ENCODE results near the gene TCEA2.

Gene TCEA2

DNA sequence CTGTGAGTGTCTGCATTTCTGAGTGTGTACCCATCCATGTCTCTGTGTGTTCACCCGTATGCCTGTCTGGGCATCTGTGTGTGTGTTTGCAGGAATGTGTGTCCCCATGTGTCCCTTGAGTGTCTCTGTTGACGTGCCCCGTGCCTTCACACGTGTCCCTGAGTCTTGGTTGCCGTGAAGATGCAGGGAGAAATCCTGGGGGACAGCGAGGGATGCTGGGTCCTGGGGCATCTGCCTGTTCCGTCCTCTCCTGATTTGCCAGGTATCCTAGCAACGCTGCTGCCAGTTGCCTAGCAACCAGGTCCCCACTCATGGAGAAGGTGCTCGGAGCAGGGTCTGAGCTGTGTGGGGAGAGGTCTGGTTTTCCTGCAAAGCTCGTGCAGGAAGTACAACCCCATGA lies 27.2 kb downstream of the TCEA2 start:
- DNase-seq (ENCODE audit: low spot score), result no peak
- in situ Hi-C loops (cut with MboI; ENCODE audit: low sequenced_read_pairs, unreplicated experiment), result no loop called here
- TF ChIP-seq, protein P1, sequence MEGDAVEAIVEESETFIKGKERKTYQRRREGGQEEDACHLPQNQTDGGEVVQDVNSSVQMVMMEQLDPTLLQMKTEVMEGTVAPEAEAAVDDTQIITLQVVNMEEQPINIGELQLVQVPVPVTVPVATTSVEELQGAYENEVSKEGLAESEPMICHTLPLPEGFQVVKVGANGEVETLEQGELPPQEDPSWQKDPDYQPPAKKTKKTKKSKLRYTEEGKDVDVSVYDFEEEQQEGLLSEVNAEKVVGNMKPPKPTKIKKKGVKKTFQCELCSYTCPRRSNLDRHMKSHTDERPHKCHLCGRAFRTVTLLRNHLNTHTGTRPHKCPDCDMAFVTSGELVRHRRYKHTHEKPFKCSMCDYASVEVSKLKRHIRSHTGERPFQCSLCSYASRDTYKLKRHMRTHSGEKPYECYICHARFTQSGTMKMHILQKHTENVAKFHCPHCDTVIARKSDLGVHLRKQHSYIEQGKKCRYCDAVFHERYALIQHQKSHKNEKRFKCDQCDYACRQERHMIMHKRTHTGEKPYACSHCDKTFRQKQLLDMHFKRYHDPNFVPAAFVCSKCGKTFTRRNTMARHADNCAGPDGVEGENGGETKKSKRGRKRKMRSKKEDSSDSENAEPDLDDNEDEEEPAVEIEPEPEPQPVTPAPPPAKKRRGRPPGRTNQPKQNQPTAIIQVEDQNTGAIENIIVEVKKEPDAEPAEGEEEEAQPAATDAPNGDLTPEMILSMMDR (IDR thresholded peaks at IDR 0.05; ENCODE audit: borderline replicate concordance, control extremely low read depth, extremely low read depth, insufficient read depth, missing control alignments), result no peak

DNA sequence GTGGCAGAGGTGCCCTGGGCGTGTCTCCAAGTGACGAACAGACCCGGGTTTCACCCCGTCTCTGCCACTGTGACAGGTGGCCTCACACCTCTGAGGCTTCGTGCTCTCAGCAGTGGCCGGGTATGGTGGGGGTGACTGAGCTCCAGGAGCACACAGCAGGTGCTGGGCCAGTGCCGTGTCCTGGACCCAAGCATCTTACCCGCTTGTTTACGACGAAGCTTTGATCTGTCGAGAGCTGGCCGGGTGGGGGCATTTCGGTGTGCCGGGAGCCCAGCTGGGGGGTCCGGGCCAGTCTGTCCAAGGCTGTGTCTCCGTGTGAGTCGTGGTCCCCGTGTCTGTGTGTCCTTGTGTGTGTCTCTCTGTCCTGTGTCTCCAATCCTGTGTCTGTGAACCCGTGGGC lies 28.3 kb downstream of the TCEA2 start:
- in situ Hi-C loops (cut with MboI; ENCODE audit: low sequenced_read_pairs, unreplicated experiment), result no loop called here
- no peak for DNase-seq (ENCODE audit: low spot score)
- TF ChIP-seq, protein P1 (IDR thresholded peaks at IDR 0.05; ENCODE audit: borderline replicate concordance, control extremely low read depth, extremely low read depth, insufficient read depth, missing control alignments), result no peak

DNA sequence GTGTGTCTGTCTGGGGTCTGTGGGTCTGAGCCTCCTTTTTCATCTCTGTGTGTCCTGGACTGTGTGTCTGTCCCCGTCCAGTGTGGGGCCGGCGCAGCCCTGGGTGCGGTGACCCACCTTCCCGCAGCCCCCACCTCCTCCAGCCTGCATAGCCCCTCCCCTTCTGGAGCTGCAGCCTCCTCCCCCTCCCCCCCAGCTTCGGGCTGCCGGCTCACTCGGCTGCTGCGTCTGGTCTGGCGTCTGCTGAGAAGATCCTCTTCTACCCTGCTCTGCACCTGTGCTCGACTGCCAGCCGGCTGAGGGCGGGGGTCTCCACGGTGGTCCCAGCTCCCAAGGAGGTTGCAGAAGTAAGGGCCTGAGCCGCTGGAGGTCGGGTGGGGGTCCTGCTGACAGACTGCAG lies 28.8 kb downstream of the TCEA2 start:
- in situ Hi-C loops (cut with MboI; ENCODE audit: low sequenced_read_pairs, unreplicated experiment), result no loop called here
- TF ChIP-seq, protein P1 (IDR thresholded peaks at IDR 0.05; ENCODE audit: borderline replicate concordance, control extremely low read depth, extremely low read depth, insufficient read depth, missing control alignments), result no peak
- DNase-seq (ENCODE audit: low spot score), result no peak

DNA sequence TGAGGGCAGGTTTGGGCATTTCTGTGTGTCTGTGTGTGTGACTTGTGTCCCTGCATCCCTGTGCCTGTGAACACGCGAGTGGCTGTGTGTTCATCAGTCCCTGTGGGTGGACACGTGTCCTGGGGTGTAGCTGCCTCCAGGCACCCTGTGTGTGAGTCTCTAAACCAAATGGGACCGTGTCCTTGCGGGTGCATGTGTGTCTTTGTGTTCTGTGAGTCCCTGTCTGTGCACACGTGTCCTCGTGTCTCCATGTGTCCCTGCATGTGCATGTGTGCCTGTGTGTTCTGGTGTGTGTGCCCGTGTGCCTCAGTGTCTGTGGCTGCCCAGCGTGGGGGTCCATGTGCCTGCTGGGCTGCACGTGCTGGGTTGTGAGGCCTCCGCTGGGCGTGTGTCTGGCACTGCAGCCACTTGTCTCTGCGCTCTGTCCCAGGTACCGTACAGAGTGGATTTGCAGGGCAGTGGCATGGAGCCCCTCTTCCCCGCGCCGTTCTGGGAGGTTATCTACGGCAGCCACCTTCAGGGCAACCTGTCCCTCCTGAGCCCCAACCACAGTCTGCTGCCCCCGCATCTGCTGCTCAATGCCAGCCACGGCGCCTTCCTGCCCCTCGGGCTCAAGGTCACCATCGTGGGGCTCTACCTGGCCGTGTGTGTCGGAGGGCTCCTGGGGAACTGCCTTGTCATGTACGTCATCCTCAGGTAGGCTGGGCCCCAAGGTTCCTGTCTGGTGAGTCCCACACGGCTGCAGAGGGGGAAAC lies 29.4 kb downstream of the TCEA2 start:
- TF ChIP-seq, protein P1 (IDR thresholded peaks at IDR 0.05; ENCODE audit: borderline replicate concordance, control extremely low read depth, extremely low read depth, insufficient read depth, missing control alignments), result no peak
- DNase-seq (ENCODE audit: low spot score), result no peak
- in situ Hi-C loops (cut with MboI; ENCODE audit: low sequenced_read_pairs, unreplicated experiment), result no loop called here

DNA sequence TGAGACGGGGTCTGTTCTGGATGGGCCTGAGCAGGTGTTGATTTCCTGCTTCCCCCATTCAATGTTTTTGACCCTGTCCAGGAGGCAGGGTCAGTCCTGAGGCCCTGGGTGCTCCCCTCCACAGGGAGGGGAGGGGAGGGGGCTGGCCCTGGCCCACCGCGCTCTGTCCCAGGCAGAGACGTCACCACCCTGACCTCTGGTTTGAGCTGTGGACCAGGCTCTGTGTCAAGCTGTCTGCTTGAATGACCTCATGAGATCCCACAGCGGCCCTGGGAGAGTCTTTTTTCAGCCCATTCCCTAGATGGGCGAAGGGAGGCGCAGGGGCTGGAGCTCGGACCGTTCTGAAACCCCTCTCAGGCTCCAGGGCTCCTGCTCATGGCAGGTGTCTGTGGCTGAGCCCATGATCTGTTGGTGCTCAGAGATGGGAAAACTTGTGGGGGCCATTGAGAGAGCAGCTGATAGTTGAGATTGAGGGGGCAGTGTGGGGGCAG lies 30.1 kb downstream of the TCEA2 start:
- DNase-seq (ENCODE audit: low spot score), result no peak
- TF ChIP-seq, protein P1 (IDR thresholded peaks at IDR 0.05; ENCODE audit: borderline replicate concordance, control extremely low read depth, extremely low read depth, insufficient read depth, missing control alignments), result no peak
- in situ Hi-C loops (cut with MboI; ENCODE audit: low sequenced_read_pairs, unreplicated experiment), result no loop called here

DNA sequence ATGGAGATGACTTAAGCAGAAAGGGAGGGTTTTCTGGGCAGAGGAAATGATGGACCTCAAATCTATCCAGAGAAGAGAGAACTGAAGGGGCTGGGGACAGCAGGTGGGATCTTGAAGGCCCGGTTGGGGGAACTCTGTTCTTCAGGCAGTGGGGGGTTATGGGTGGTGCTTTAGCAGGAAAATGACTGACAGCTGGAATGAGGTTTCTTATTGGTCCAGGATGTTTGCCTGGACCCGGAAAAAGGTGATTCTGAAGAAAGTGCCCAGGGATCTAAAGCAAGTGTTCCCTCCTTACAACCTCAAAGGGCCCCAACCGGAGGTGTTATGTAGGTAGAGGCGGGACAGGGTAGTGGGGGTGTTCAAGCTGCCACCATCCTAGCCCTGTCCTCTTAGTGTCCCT lies 32.5 kb downstream of the TCEA2 start:
- in situ Hi-C loops (cut with MboI; ENCODE audit: low sequenced_read_pairs, unreplicated experiment), result no loop called here

More for the DNA sequence above, 32.5 kb downstream of the TCEA2 start:
- TF ChIP-seq, protein P1 (IDR thresholded peaks at IDR 0.05; ENCODE audit: borderline replicate concordance, control extremely low read depth, extremely low read depth, insufficient read depth, missing control alignments), result no peak
- no peak for DNase-seq (ENCODE audit: low spot score)

All from GM13976 (cell line).